HEK293T (cell line): ENCODE measurements around the gene EFTUD2.

Experiments used
- ELF4 ChIP-seq: fragments of 450-650 bp; IDR thresholded peaks from 2 replicates; pipeline ENCODE4 v1.6.1; 2017; ENCODE audit warnings: antibody characterized with exemption
- TF ChIP-seq, protein P1 (sequence below): fragments of 450-650 bp; IDR thresholded peaks from 2 replicates; pipeline ENCODE4 v1.6.1; 2016

DNA sequence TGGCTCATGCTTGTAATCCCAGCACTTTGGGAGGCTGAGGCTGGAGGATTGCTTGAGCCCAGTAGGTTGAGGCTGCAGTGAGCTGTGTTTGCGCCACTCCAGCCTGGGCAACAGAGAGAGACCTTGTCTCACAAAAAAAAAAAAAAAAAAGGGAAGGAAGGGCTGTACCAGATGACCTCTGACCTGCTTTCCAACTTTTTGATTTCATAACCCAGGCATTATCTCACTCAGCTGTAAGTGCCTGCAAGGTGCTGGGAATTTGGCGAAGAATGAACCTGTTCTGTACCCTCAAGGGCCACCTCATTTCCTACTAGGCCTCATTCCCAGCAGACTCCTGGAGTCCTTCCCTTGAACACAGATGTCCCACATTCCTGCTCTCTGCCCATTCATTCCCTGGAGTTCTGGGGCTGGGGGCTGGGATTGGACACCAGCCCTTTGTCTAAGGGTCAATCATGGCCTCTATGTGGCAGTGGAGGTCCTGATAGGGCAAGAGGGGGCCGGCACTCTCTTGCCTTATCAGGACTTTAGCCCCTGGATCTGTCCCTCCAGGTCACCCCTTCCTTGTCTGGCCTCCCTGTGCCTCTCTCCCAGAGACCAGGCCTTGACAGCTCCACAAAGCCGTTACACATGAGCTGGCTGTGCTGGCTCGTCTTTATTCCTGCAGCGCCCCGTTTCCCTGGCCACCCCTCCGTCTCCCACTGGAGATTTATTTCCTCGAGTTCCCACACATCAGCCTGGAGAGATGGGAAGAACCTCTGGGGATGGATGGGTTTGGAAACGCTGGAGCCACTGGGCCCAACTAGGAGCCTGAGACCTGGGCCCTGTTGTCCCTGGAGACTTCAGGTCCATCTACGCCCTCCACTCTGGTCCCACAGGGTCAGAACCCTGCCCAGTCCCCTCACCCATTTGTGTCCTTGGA is 16.9 kb upstream of the EFTUD2 start:
- no peak for TF ChIP-seq ELF4
- TF ChIP-seq, protein P1, sequence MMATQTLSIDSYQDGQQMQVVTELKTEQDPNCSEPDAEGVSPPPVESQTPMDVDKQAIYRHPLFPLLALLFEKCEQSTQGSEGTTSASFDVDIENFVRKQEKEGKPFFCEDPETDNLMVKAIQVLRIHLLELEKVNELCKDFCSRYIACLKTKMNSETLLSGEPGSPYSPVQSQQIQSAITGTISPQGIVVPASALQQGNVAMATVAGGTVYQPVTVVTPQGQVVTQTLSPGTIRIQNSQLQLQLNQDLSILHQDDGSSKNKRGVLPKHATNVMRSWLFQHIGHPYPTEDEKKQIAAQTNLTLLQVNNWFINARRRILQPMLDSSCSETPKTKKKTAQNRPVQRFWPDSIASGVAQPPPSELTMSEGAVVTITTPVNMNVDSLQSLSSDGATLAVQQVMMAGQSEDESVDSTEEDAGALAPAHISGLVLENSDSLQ: no peak
